NCI-H2107 (cell line): ENCODE data around the gene PCGF1.

Experiments used
- DNase-seq: peaks from one replicate; lab custom pipeline; 2025; lab: John Stamatoyannopoulos, UW

Gene PCGF1

GRCh38 chr2:74515271-74515980, 7.9 kb upstream of the PCGF1 start:
- DNase-seq: no peak

- no peak for DNase-seq
These were observed 7.1 kb upstream of the PCGF1 start, which contains the start of gene TLX2 for GRCh38 chr2:74514368-74515270. TSS of gene TLX2 (plus strand) at chr2:74514450. CDS start at chr2:74514807, 357 bp downstream.

DNA sequence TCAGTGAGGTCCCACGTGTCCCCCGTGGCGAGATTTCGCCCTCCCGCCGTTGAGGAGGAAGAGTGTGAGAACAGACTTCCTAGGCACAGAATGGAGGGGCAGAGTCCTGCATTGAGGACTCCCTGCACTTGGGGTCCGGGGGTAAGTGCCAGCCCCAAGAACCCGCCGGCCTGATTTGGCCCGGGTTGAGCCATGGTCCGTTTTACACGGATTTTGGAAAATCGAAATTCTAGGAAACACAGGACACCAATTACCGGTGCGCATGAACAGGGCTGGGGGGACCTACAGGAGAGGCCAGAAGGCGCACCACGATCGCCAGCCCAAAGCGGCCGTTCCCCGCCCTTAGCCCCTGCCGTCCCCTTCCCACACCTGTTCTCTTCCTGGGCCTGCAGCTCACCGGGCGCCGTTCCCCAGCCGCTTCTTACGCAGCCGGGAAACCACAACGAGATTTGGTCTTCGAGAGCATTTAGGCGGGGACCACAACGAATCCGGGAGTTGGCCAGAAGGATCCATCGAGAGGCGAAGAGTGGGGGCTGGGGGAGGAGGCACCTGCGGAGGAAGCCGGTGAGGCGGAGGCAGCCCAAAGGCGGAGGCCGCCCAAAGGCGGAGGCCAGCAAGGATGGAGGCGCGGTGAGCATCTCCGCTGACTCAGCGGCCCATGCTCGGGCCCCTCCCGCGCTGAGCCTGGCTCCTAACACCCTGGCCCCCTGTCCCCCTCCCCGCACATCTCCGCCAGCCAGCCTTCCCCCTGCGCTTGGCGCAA, 6.3 kb upstream of the PCGF1 start:
- DNase-seq: no peak

- DNase-seq: no peak
These were observed 5.5 kb upstream of the PCGF1 start for GRCh38 chr2:74512744-74513604.

DNA sequence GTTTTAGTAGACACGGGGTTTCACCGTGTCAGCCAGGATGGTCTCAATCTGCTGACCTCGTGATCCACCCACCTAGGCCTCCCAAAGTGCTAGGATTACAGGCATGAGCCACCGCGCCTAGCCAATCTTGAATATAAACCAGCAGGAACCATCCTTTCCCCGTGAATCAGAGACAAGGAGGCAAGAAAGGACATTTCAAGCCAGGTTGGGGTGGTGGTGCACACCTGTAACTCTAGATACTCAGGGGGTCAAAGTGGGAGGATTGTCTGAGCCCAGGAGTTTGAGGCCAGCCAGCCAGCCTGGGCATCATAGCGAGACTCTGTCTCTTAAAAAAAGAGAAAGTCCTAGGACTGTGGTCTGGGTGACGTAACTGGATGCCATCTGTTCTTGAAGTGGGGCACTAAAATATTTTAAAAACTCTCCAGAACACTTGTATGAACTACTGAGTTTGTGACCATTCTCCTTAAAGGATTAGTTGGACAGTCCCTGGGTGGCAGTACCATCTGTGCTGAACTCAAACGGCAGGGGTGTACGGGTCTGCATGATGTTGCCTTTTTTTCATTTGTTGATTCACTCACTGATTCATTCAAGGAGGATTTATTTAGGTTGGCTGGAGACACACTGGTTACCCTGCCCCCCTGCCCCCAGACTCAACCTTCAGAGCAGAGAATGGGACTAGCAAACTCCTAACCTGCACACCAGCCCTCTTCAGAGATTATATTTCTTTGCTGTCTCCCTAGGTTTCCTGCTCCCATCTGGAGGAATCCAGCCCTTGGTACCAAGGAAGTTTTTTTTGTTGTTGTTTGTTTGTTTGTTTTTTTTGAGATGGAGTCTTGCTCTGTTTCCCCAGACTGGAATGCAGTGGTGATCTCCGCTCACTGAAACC, 3.9 kb upstream of the PCGF1 start:
- no peak for DNase-seq

DNA sequence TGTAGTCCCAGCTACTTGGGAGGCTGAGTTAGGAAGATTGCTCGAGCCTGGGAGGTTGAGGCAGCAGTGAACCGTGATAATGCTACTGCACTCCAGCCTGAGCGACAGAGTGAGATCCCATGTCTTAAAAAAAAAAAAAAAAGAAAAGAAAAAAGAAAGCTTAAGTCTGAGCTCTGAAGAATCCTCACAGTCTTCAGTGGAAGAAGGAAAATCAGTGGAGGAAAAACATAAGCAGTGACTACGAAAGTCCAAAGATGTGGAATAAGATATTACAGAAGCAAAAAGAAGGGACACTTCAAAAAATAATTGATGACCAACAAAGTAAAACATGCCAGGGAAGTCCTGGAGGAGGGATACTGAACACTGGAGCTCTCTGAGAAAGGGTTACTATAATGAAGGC, 2.8 kb upstream of the PCGF1 start:
- DNase-seq: no peak

GRCh38 chr2:74507926-74508520, 528 bp upstream of the PCGF1 start:
- no peak for DNase-seq

GRCh38 chr2:74505448-74506246, 1.8 kb downstream of the PCGF1 start:
- DNase-seq: no peak

- no peak for DNase-seq
These were observed 2.9 kb downstream of the PCGF1 start for GRCh38 chr2:74504591-74504990.

DNA sequence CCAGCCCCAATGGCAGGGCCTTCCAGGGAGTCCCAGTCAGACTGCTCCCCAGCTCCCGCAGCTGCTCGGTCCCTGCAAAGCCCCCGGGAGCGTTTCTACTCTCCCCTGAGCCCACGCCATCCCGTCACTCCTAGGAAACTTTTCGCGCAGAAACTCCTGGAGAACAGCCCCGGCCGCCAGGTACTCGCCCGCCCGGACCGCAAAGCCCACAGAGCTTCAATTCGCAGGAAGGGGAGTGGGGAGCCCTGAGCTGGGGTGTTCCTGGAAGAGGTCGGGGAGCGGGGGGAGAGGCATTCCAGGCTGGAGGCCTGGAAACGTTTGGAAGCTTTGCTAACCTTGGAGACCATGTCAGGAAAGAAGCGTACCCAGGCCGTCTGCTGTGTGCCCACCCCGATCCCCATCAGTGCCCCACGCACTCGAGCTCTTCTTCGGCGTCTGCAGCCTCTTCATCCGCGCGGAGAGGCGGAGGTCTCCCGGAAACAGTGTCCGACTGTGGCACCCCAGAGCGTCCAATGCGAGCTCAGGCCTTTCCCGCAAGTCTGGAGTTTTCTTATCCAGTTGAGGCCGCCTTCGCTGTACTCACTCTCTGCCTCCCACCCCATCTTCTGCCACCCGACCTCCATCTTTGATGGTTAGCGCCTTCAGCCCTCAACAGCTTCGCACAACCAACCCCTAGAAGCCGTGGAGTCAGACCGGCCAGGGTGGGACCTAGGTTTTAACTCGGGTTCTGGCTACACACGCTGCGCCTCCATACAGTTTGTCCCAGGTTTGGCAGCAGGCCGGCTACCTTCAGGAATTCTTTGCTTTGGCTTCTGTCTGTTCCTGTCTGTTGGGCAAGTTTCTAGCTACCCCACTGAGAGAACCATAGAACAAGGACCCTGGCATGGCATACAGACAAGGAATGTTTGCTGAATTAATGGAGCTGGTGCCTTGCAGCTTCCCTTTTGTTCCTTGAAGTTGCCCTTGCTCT, 3.7 kb downstream of the PCGF1 start:
- no peak for DNase-seq

GRCh38 chr2:74502720-74503505, 4.6 kb downstream of the PCGF1 start:
- no peak for DNase-seq

DNA sequence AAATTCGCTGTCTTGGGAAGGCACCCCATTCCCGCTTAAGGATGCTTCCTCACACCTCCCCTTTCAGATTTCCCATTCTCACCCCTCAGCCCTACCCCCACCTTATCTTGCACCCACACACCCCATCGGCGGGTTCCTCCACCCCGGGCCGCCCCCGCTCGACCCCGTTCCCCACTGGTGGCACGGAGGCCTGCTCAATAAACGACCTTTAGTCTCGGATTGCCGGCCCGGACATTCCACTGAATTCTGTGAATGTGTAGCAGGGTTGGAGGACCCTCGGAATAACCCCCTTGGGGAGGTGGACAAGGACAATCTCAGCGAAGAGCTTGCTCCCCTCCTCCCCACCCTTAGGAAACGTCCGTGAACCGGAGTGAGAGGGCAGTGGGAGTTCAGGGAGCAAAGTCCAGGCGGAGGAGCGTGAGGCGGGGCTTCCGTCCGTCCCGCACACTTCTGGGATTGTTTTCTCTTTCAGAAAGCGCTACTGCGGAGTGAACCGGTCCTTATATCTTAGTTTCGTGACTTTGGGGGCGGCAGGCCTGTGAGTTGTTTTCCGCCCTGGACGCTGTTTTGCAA, 5.3 kb downstream of the PCGF1 start:
- no peak for DNase-seq

- DNase-seq: no peak
These were observed 6.0 kb downstream of the PCGF1 start for GRCh38 chr2:74501335-74502071.

DNA sequence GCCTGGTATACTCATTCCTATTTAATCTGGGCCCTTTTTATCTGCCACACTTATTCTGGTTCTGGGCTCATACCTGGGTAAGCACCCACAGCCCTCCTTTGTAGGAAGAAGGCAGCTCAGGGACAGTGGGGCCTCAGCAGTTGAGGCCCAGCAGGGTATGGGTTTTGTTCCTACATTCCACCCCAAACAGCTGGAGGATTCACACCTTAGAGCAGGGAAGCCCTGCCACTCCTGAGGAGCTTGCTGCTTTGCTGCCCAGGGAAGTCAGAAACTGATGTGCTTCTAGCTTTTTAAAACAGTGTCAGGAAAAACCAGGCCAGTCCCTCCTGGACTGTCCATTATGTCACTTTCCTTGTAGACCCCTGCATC, 6.9 kb downstream of the PCGF1 start:
- no peak for DNase-seq

DNA sequence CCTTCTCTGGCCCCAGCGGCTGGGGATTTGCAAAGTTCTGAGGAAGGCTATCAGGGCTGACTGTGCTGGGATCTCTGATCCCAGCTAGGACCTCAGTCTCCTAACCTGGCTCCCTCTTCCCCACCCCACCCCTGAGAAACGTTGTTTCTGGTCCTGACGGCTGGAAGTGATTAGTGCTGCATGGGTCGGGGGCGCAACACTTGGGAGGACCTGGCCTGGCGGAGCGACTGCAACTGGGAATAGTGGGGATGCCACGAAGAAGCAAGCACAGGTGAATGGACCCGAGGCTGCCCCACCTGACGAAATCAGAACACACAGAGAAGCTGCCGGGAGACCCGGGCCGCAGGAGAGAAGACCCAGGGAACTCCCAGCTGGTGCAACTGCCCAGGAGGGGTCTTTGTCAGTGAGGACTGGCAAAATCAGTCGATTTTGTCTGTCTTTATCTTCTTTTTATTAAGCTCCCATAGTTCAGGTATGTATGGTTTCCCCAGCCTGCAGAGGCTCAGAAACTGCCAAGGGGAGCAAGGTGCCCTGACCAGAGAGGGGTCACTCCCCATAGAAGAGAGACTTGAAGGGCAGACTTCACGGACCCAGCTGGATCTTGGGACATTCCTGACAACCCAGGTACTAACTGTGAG, 7.4 kb downstream of the PCGF1 start:
- no peak for DNase-seq
